ENCODE measurements around the gene BTBD18. TPM values are rescaled to one million over a fixed set of nuclear protein-coding genes. Genes with fewer than 3 reads are reported as not detected.

The BTBD18 gene, protein sequence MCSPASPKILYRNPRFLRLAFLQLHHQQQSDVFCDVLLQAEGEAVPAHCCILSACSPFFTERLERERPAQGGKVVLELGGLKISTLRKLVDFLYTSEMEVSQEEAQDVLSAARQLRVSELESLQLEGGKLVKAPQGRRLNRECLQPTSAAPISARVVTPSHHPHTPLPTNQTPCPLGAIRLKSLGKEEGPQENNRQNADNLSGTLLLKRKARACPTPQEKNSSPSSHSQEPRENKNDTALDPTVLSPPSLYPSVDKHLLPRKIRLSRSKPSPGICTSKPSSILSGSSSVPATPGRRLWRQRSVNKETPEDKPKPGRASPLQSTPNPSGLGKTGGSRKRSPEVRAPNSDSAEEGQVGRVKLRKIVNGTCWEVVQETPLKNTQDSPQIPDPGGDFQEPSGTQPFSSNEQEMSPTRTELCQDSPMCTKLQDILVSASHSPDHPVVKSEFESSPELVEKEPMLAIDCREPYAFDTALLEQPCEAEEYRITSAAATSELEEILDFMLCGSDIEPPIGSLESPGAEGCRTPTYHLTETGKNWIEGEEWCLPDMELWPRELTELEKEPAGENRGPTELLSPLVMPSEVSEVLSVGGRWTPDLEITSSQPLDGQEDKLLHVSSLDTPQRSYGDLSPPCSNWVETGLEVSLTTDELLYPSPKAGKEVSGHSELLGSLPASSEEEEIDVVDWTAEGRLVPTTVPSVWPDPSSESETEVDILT
- not detected in 2 replicates for total RNA-seq

DNA sequence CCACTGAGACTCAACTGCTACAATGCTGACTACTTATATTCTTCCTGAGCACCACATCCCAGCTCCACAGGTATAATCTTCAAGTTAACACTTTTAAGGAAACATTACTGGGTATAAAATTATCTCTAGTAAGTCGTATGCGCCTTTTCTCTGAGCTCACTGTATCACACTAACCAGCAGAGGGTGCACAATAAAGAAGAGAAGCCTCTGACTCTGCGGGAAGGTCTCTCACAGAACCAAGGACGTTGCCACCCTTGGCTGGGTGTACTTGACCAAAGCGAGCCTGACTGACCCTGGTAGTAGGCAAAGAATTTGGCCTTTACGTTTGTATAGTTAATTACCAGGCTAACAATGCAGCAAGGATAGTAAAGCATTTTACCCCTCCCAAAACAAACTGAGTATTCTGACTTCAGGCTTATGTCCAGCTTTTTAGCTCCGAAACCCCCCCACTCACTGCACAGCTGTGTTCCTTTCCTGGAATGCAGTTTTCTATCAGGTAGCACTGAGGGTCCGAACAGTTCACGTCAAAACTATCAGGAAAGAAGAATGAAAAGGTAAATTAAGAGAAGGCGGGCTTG, at the start of gene BTBD18:
Gene BTBD18 (minus strand): TSS at position 144 of the 578 bp plus-strand sequence. CDS start 631 bp downstream, outside the sequence.

GRCh38 chr11:57761301-57762234, 9.9 kb upstream of the BTBD18 start, which contains the start of gene CTNND1:
CTNND1 (plus strand) TSS chr11:57761802; CDS start chr11:57791479, 29,677 bp downstream.

GRCh38 chr11:57741132-57742086, 10.2 kb downstream of the BTBD18 start, which contains the start of gene SELENOH:
SELENOH (plus strand) TSS chr11:57741491; CDS start chr11:57741596, 105 bp downstream.

GRCh38 chr11:57712256-57713150, 39.1 kb downstream of the BTBD18 start, which contains the start of gene TMX2:
TMX2 (plus strand) TSS chr11:57712593; CDS start chr11:57712619, 26 bp downstream.

GRCh38 chr11:57711414-57712255, 40.0 kb downstream of the BTBD18 start, which contains the start of gene MED19:
MED19 (minus strand) TSS chr11:57712215; CDS start chr11:57712179, 36 bp downstream.

Small RNAs within 50 kb of the gene (small RNA-seq; reads per million reads assigned to genes)
- not detected for gene AP001931.1
- not detected for gene TMX2-CTNND1

Other genes starting within 250 kb of the BTBD18 start
- 12.0 and 14.5 TPM in 2 replicates for gene SLC43A1, start 236.1 kb downstream of the BTBD18 start, total RNA-seq
- gene TIMM10, start 221.1 kb downstream of the BTBD18 start, total RNA-seq, result 22.7 and 34.0 TPM in 2 replicates
- gene SMTNL1, start 214.2 kb downstream of the BTBD18 start, total RNA-seq, result not detected in 2 replicates
- 49.2 and 49.5 TPM in 2 replicates for gene UBE2L6, start 184.1 kb downstream of the BTBD18 start, total RNA-seq
- gene SERPING1, start 154.1 kb downstream of the BTBD18 start, total RNA-seq, result 19.6 and 31.0 TPM in 2 replicates
- gene YPEL4, start 101.9 kb downstream of the BTBD18 start, total RNA-seq, result 0.26 and 0.65 TPM in 2 replicates
- 11.4 and 12.8 TPM in 2 replicates for gene CLP1, start 94.1 kb downstream of the BTBD18 start, total RNA-seq
- gene ZDHHC5, start 83.7 kb downstream of the BTBD18 start, total RNA-seq, result 42.3 and 44.3 TPM in 2 replicates
- 13.7 and 15.4 TPM in 2 replicates for gene MED19, start 39.6 kb downstream of the BTBD18 start, total RNA-seq
- gene TMX2, start 39.2 kb downstream of the BTBD18 start, total RNA-seq, result 52.7 and 53.2 TPM in 2 replicates
- 59.8 and 69.5 TPM in 2 replicates for gene SELENOH, start 10.3 kb downstream of the BTBD18 start, total RNA-seq
- gene CTNND1, start 10.0 kb upstream of the BTBD18 start, total RNA-seq, result 121 and 135 TPM in 2 replicates

Measured in articular chondrocyte of knee joint (primary cell).